ENCODE results near the gene LHFPL6.

LHFPL6 gene

GRCh38 chr13:39401046-39401705, 201.8 kb downstream of the LHFPL6 start:
- Histone ChIP-seq H3K27ac (ENCODE audit: poor library complexity, severe bottlenecking) (no peak overlapping the region), H3K4me3 (ENCODE audit: severe bottlenecking) (no peak overlapping the region), H3K27me3 (ENCODE audit: insufficient read depth, poor library complexity, severe bottlenecking) (no peaks in the 10 kb centered on the region), H3K36me3 (ENCODE audit: low read depth) (no peaks in the 10 kb centered on the region), H3K4me1 (ENCODE audit: insufficient read depth, poor library complexity, severe bottlenecking) (no peaks in the 10 kb centered on the region), H3K9me3 (ENCODE audit: severe bottlenecking) (no peaks in the 10 kb centered on the region)
- ATAC-seq (ENCODE audit: low read depth), result no peak
- no peak for TF ChIP-seq CTCF (IDR thresholded peaks at IDR 0.05; ENCODE audit: poor library complexity, severe bottlenecking)
- no peak for DNase-seq (ENCODE audit: low spot score)

DNA sequence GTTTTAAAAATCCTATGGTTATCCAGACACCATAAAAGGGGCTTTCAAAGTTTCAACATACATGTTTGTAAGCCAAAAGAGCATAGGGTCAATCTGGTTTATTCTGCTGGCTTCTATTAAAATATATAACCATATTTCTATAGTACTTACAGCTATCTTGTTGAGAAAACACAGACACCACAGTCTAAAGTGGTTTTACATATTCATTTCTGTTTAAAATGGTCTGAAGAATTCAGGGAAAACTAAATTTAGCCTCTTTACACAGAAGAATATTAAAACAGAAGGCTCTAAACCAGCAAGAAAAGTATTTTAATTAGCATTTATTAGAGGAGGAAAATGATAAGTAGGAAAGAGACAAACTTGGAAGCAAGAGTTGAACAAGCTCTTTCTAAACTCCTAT, 203.9 kb downstream of the LHFPL6 start:
- no peaks in the 10 kb centered on the region for H3K36me3 ChIP-seq (ENCODE audit: low read depth)
- no peaks in the 10 kb centered on the region for H3K9me3 ChIP-seq (ENCODE audit: severe bottlenecking)
- DNase-seq (ENCODE audit: low spot score) (no peak), ATAC-seq (ENCODE audit: low read depth) (no peak)
- H3K27ac ChIP-seq (ENCODE audit: poor library complexity, severe bottlenecking), result no peak overlapping the region
- H3K4me1 ChIP-seq (ENCODE audit: insufficient read depth, poor library complexity, severe bottlenecking), result no peaks in the 10 kb centered on the region
- no peak overlapping the region for H3K4me3 ChIP-seq (ENCODE audit: severe bottlenecking)
- no peak for TF ChIP-seq CTCF (IDR thresholded peaks at IDR 0.05; ENCODE audit: poor library complexity, severe bottlenecking)
- no peaks in the 10 kb centered on the region for H3K27me3 ChIP-seq (ENCODE audit: insufficient read depth, poor library complexity, severe bottlenecking)

- no peak for ATAC-seq (ENCODE audit: low read depth)
- no peaks in the 10 kb centered on the region for H3K4me1 ChIP-seq (ENCODE audit: insufficient read depth, poor library complexity, severe bottlenecking)
Observed at GRCh38 chr13:39397896-39398265, 205.1 kb downstream of the LHFPL6 start.

GRCh38 chr13:39397226-39397895, 205.6 kb downstream of the LHFPL6 start:
- Histone ChIP-seq H3K4me3 (ENCODE audit: severe bottlenecking) (no peak overlapping the region), H3K4me1 (ENCODE audit: insufficient read depth, poor library complexity, severe bottlenecking) (no peaks in the 10 kb centered on the region), H3K9me3 (ENCODE audit: severe bottlenecking) (no peaks in the 10 kb centered on the region), H3K27ac (ENCODE audit: poor library complexity, severe bottlenecking) (no peak overlapping the region), H3K27me3 (ENCODE audit: insufficient read depth, poor library complexity, severe bottlenecking) (no peaks in the 10 kb centered on the region), H3K36me3 (ENCODE audit: low read depth) (no peaks in the 10 kb centered on the region)
- no peak for DNase-seq (ENCODE audit: low spot score)
- TF ChIP-seq CTCF (IDR thresholded peaks at IDR 0.05; ENCODE audit: poor library complexity, severe bottlenecking), result no peak
- no peak for ATAC-seq (ENCODE audit: low read depth)

More at GRCh38 chr13:39397896-39398265, 205.1 kb downstream of the LHFPL6 start:
- DNase-seq (ENCODE audit: low spot score), result no peak
- no peak overlapping the region for H3K4me3 ChIP-seq (ENCODE audit: severe bottlenecking)
- H3K9me3 ChIP-seq (ENCODE audit: severe bottlenecking), result no peaks in the 10 kb centered on the region
- H3K27me3 ChIP-seq (ENCODE audit: insufficient read depth, poor library complexity, severe bottlenecking), result no peaks in the 10 kb centered on the region
- H3K27ac ChIP-seq (ENCODE audit: poor library complexity, severe bottlenecking), result no peak overlapping the region
- no peak for TF ChIP-seq CTCF (IDR thresholded peaks at IDR 0.05; ENCODE audit: poor library complexity, severe bottlenecking)
- no peaks in the 10 kb centered on the region for H3K36me3 ChIP-seq (ENCODE audit: low read depth)
